ENCODE results near the gene EXT2.

DNA sequence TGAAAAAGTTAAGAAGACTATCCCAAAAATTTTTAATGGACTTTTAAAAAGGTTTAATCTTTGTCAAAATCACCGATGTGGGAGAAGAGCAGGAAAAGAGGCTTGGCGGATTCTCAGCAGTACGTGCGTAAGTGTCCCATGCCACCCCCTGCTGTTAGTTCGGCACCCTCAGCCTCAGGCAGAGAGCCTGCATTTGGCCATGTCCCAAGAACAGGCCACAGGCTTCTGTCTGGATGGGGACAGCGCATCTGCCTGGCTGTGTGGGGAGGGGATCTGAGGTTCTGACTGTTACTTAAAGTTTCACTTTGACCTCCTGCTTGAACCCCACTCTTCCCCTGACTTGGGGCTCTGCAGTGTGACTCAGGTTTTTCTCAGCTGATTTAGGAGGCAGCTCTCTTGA lies 35.3 kb downstream of the EXT2 start:
- TF ChIP-seq CTCF (IDR thresholded peaks at IDR 0.05) (no peak), POLR2A (IDR thresholded peaks at IDR 0.05; ENCODE audit: low read depth) (no peak), POLR2AphosphoS5 (IDR thresholded peaks at IDR 0.05) (no peak)
